Activated CD8-positive, alpha-beta memory T cell treated with anti-CD3 and anti-CD28 coated beads, Interleukin-2, amount 50 U/mL, for 48 hours (primary cell): ENCODE measurements around the gene LGALS9.
A peak's percentile ranks its signal among the peaks of the same experiment; 100 is the strongest.
"Not testable (repeated sequence)": the region's sequence is repeated elsewhere in the genome, so short reads cannot be mapped to it uniquely, and the experiment has no call there.

Source experiments
- DNase-seq: peaks from one replicate; pipeline ENCODE4 v3.0.0-alpha.2; 2020

The LGALS9 gene

DNA sequence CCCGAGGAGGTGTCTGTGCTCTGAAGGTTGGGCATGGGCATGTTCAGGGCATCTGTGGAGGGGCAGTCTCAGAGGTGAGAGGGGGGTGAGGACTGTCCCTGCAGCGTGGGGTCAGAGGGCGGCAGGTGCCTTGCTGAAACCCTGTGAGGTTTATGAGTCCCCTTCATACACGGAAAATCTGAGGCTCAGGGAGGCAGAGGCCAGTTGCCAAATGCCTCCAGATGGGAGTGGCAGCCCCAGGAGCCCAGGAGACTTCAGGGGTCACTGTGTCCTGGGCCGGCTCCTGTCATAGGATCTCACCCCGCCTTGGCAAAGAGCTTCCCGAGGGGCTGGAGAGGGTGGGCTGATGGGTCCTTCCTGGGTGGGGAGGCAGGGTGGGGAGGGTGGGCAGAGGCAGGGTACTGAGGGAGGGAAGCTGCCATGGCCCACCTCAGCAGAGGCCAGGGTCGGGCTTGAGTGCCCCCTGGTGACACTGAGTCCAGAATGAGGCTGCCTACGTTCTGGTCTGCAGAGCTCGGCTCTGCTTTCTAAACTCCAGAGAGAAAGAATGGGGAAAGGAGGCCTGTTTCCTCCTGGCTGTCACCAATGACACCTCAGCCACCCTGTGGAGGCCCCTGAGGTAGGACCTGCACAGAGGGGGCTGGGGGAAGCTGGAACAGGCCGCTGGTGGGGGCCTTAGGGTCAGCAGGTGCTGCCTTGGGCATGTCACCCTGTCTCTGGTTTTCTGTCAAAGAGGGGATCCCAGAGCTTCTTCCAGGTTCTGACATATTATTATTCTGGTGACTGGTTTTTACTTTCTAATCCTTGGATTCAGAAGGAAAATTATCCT, 1.1 kb downstream of the LGALS9 start:
- DNase-seq = no peak

DNA sequence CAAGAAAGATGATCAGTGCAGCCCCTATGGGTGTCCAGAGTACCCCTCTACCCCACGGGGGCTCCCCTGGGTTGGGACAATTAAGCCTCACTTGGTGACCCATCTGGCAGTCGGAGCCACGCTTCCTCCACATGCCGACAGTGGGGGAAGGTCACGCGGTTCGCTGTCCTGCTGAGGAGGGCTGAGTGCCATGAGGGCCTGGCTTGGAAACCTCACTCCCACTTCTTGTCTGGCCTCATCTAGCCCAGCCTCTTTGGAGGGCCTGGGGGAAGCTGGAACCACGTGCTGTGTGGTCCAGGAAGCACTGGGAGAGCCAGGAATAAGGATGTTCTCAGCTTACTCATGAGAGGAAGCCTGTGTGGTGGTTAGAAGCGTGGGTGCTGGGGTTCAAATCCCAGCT, 1.8 kb downstream of the LGALS9 start:
- not testable (repeated sequence) for DNase-seq

DNA sequence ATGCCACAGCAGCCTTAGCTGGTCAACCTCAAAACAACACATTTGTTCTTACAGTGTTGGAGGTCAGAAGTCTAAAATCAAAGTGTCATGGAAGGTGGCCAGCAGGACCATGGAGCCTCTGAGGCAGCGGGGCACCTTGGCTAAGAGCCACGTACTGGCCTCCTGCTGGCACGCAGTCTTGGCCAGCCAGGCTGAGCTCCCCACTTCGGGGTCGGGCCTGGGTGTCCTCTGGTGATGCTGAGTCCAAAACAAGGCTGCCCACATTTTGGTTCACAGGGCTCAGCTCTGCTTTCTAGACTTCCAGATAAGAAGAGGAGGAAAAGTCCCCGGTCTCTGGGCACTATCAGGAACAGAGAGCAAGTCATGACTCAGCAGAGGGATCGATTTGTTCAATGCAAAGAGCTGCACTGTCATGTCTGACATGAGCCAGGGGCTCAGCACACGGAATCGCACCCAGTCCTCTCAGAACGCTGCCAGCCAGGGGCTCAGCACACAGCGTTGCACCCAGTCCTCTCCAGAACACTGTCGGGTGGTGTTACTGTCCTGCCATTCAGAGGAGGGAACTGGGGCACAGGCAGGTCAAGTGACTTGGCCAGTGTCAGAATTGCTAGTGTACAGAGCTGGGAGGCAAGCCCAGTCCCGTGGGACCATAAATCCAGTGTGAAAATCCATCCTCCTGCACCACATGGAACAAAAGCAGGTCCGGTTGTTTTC, 2.5 kb downstream of the LGALS9 start:
- no peak for DNase-seq

DNA sequence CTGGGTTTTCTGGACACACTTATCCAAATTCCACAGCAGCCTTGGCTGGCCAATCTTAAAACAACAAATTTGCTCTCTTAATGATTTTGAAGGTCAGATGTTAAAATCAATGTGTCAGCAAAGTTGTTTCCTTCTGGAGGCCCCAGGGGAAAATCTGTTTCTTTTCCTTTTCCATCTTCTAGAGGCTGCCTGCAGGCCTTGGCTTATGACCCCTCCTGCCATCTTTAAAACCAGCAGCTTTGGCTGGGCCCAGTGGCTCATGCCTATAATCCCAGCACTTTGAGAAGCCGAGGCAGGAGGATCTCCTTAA, 3.0 kb downstream of the LGALS9 start:
- DNase-seq = no peak

DNA sequence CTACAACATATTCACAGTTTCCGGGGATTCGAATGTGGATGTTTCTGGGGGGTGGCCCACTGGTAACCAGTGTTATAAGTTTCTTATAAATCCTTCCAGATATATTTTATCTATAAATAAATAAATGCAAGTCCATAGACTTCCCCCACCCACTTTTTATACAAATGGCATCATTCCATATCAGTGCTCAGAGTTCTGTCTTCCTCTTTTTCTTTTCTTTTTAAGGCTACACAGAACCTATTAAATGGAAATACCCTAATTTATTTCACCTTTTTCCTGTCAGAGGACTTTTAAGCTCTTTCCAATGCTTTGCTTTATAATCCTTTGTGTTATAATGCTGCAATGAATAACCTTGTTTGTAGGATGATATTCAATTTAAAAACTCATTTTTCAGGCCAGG, 3.8 kb downstream of the LGALS9 start:
- no peak for DNase-seq

DNA sequence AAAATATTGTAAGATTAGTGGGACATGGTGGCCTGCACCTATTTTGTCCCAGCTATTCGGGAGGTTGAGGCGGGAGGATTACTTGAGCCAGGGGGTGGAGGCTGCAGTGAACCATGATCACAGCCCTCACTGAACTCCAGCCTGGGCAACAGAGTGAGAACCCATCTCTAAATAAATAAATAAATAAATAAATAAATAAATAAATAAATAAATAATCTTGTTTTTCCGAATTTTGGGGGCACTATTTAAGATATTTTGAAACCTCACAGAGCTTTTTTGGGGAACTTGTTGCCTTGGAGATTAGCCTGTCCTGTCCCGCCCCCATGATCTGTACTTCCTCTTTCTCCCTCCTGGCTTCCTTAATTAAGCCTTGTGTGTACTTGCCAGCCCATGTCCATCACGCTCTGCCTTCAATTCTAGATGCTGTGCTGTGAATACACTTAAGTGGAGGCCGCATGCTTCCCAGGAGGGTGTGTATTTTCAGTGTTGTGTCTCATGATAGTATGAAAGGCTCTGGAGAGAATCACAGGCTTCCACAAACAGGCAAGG, 4.4 kb downstream of the LGALS9 start:
- DNase-seq = no peak

DNA sequence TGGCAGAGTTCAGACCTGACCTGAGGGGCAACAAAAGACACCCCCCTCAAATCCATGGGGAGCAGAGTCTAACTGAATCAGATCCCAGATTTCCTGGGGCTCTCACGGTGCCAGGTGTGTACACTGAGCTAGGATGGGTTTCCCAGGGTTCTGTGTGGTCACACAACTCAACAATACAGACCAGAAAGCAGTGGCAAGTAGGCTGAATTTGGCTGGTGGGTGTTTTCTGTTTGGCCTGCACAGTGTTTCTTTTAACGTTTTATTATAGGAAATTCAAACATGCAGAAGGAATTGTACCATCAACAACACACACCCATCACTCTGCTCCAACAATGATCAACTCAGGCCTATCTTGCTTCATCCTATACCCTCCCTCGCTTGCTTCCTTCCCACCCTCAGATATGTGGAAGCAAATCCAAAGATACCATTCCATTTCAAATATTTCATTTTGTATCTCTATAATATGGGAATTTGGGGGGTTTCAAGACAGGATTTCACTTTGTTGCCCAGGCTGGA, 5.1 kb downstream of the LGALS9 start:
- DNase-seq = not testable (repeated sequence)

DNA sequence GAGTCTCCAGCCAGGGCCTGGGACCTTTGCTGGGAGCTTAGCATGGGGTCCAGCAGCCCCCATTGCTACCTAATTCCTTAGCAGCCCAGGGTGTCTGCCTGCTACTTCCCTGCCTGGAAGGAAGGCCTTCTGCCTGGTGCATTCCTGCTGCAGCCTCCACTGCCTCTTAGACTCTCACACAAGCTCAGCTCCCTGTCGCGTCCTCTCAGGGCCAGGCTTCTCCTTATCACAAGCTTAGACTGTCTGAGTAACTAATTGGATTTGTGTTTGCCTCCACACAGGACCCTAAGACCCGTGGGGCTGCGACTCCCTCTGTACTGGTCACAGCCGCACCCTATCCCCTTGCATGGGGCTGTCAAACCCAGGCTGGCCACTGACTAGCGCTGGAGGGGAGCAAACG, 6.8 kb downstream of the LGALS9 start:
- DNase-seq = not testable (repeated sequence)

DNA sequence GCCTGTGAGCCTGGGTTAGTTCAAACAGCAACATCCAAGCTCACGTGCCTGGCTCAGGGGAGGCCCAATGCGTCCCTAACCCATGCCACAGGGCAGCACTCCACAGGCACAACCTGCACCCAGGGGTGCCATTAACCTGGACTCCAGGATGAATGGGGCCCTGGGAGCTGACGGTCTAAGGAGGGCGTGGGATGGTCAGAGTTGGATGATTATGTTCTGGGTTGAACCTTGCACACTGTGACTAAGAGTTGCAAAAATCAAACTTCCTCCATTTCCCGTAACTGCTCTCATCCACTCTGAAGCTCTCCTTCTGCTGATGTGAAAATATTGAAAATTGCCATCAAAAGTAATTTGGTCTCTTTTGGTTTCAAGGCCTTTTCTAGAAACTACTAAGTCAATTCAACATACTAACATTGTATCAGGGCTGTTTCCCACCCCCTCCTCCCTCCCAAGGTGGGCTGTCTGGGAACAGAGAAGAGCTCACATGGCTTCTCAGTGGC, 7.5 kb downstream of the LGALS9 start:
- DNase-seq = not testable (repeated sequence)

DNA sequence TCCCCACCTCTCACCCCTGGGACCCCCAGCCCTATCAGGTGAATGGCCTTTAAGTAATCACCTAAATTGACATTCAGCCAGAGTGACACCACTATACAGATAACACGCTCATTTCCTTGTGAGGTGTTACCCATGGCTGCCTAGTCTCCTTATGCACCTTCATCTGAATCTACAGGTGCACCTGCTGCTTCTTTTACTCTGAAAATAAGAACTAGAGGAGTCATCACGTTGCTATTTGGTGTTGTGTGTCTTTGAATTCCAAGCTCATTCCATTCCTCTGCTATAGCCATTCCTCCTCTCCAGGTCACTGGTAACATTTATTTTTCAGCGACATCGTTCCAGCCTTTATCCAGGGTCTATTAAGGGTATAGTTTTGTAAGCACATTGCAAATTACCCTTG, 9.8 kb downstream of the LGALS9 start:
- DNase-seq = no peak

DNA sequence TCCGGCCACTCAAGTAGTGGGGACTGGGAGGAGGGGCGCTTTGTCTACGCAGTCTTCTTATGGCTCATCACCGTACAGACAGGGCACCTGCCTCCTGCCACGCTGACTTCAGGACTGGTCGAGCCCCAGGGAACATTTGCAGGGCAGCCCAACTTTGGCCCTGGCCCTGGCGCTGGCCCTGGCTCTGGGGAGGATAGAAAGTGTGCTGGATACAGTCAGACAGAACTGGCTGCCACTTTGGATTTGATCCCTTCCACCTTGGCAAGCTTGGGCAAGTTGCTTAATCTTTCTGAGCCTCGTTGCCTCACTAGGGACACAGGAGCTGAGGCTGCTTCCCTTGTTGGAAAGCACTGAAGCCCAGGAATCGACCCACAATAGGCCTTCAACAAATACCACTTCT, 13.6 kb downstream of the LGALS9 start:
- DNase-seq = no peak

DNA sequence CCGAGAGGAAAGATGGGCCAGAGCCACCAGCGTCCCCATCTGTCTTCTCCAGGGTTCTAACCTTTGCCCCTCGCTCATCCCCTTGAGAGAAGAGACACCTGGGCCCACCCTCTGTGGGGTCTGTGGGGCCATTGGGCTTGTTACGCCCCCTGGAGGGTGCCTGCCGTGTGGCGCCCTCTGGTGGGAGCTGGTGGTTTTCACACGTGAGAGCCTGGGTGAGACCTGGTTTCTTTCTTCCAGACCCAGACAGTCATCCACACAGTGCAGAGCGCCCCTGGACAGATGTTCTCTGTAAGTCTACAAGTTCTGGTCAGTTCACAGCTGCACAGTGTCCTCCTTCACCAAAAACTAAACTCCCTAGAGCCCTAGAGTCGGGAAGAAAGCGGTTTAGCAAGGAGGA, 14.6 kb downstream of the LGALS9 start:
- not testable (repeated sequence) for DNase-seq

DNA sequence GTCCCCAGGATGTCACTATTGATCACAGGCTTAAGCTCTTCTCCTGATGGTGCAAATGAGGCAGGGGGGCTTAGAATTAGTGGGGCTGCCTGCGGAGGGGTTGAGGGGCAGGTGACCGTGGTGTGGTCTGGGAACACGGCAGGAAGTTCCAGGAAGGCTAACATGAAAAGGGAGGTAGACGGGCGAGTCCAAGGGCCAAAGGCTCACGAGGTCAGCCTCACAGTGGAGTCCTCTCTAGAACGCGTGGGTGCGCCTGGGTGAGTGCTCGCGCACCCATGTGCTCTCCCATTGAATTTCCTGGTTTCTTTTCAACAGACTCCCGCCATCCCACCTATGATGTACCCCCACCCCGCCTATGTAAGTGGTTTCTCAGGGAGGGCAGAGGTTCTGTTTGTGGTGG, 15.2 kb downstream of the LGALS9 start:
- DNase-seq = no peak

DNA sequence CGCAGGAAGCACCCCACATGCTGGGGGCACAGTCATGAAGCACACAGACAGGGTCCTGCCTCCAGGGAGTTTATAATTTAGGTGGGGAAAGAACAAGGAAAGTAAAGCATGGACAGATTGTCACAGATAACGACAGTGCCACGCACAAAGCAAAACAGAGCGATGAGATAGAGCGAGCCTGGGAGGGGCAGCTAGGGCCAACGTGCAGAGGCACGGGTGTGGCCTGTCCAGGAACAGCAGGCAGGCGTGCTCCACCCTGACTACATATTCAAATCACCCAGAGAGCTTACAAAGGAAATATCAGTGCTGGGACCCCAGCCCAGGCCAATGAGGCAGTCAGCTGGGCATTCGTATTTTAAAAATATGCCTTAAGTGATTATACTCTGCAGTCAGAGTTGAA, 16.8 kb downstream of the LGALS9 start:
- DNase-seq = no peak

DNA sequence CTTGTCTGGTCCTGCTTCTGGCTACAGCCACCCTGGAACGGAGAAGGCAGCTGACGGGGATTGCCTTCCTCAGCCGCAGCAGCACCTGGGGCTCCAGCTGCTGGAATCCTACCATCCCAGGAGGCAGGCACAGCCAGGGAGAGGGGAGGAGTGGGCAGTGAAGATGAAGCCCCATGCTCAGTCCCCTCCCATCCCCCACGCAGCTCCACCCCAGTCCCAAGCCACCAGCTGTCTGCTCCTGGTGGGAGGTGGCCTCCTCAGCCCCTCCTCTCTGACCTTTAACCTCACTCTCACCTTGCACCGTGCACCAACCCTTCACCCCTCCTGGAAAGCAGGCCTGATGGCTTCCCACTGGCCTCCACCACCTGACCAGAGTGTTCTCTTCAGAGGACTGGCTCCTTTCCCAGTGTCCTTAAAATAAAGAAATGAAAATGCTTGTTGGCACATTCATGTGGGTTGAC, 18.2 kb downstream of the LGALS9 start:
- not testable (repeated sequence) for DNase-seq

DNA sequence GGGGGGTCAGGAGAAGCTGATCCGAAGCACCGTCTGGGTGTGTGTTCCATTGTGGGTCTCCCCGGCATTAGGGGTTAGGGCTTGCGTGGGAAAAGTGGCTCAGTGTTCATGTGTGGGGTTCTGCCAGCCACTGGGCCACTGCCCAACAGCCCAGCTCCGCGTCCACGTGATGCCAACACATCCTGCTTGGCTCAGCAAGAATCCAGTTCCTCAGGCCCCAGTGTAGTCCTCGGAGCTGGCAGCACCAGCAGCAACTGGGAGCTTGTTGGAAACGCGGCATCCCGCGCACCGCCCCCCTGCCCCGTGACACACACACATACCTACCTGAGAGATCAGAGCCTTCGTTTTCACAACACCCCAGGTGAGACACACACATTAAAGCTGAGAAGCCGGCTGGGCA, 18.9 kb downstream of the LGALS9 start:
- no peak for DNase-seq

DNA sequence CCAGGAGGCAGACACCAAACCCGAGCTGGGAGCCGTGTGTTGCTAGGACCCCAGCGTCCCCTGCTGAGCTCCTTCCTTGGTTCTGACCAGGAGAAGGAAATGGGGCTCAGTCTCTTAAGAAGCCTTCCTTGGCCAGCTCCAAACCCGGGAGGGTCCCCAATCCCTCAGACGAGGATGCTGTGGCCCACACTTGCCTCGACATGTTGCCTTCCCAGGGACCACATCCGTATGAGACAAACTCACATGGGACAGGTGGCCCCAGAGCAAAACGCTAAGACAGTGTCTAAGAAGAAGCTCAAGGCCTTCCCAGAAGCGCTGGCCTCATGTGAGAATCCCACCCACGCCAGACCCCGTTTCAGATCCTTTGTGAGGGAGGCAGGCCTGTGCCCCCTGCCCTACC, 19.8 kb downstream of the LGALS9 start:
- no peak for DNase-seq

DNA sequence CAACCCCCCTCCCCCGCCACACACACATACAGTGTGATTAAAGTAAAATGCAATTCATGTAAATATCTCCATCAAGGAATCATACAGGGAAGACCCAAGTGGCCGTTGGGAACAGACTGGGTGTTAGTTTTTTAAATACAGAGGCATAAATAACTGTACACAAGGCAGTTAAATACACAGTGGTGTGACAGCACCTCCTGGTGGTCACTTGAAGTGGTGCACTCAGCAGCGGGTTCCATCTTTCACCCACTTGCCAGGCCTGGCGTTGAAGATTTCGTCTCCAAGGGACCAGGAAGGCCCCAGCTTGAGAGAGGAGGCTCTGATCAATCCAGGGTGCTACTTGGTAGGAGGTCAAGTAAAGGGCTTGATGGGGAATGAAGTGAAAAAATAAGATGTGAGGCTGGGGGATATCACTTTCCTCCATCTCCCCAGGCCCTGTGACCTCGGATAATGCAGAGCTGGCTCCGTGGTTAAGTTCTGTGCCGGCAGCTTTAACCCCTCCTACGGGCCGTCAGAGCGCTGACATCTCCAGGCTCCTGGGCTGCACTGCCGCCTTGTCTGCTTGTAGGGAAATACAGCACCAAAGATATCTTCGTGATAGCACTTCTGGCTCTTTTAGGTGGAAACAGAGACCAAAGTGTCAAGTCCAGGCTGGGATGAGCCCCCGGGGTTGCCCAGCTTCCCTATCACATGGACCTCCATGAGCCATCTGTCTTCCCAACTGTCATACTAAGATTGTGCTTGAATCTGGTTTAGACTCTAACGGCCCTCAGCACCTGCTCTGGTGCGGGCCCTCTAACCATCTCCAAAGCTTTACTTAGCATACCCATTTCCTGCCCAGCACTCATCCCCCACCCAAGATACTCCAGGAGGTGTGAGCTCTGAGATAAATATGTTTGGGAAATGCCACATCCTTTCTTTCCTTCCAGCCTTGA, 20.7 kb downstream of the LGALS9 start:
- DNase-seq = peak; percentile 88

DNA sequence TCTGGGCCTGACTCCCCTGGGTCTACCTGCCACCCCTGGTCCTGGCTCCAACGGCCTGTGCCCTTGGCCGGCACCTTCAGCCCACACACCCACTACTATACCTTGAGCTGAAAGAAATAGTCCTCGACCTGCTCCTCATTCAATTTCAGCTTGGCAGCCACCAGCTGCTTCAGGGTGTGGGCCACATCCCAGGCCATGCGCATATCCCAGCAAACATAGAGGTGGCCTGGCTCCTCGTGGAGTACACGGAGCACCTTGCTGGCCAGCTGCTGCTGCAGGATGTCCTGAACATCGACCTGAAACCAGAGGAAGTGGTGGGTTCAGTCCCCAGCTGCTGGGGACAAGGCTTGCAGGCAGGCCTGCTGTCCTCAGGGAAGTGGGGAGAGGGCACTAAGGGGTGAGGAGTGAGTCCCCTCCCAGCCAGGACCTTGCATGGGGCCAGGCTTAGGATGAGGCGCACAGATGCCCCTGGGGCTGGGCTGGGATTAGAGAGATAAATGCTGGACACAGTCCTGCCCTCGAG, 22.5 kb downstream of the LGALS9 start:
- not testable (repeated sequence) for DNase-seq

DNA sequence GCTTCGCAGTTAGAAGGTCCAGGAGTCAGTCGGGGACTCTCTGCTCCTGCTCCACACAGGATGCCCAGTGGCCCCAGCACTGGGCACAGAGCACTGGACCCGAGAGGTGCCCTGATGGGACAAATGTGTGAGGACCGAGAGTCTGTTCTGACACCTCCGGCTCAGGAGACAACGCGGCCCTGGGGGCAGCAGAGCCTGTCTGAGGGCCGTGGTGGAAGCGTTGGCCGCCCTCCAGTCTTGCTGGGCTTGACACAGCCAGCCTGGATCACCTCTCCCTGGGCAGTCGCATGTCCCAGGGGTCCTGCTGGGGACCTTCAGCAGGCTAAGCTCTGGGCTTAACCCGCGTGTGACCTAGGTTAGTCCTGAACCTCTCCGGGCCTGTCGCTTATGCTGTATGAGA, 23.1 kb downstream of the LGALS9 start:
- no peak for DNase-seq

DNA sequence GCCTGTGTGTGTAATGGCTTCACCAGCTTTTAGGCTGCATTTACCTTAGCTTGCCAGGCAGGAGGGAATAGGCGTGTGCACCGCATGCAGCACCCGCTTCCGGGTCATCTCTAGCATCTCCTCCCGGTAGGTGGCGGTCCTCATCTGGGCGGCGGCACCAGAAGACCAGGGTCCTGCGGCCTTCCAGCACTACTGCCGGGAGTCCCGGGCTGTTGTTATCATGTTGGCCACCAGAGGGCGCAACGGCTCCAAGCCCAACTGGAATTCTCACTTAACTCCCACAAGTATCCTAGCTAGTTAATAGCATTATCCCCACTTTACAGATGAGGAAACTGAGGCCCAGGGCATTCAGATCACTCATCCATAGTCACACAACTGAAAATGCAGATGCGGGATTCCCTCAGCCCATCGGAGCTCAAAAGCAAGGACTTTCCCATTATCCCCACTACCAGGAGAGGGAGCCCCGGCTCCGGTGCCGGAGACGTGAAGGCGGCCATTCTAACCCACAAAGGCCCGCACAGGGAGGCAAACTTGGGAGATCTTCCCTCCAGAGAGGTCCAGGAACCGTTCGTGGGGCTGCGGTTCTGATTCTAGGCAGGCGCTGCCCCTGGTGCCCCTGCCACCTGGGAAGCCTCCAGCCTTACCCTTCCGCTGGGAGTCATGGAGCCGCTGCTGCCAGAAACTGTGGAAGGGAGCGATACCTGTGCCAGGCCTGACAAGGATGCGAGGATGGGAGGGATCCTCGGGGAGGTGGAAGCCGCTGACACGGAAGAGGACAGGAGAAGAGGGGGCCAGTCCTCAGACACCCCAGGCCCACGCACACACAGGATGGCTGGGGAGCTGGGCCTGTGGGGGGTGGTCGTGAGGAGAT, 23.9 kb downstream of the LGALS9 start:
- peak; percentile 92 for DNase-seq
